ENCODE measurements around the gene DGKG.

DGKG gene

GRCh38 chr3:186362537-186362842 is 456 bp upstream of the DGKG start:
- no peaks in the 10 kb centered on the region for H3K79me2 ChIP-seq (ENCODE audit: control insufficient read depth, low read length)
- H3F3A ChIP-seq (ENCODE audit: control insufficient read depth, insufficient read depth) = no peaks in the 10 kb centered on the region
- H3K27me3 ChIP-seq (ENCODE audit: control insufficient read depth, low read length) = peaks cover 47% of the 10 kb centered on the region
- 0 out of 2 replicates have a peak, but pooled peaks cover 3% of the 10 kb centered on the region for H4K20me1 ChIP-seq (ENCODE audit: control insufficient read depth, insufficient read depth, low read depth, low read length)
- H3K4me1 ChIP-seq (ENCODE audit: control insufficient read depth, low read length) = peaks cover 5% of the 10 kb centered on the region; the same call in 1 of the 2 replicates
- no peaks in the 10 kb centered on the region for H3K9me2 ChIP-seq (replicated peaks; ENCODE audit: control insufficient read depth, low read length)
- H3K36me3 ChIP-seq (ENCODE audit: control insufficient read depth, low read length) = no peaks in the 10 kb centered on the region
- H3K9me3 ChIP-seq (ENCODE audit: control insufficient read depth, insufficient read depth, low read length) = no peaks in the 10 kb centered on the region
- H3K4me3 ChIP-seq (ENCODE audit: low read length) = no peak overlapping the region; the same call in 1 of the 2 replicates
- TF ChIP-seq CTCF (IDR thresholded peaks at IDR 0.05; ENCODE audit: low read depth, low read length, poor library complexity, severe bottlenecking) = no peak
- TF ChIP-seq EZH2phosphoT487 (IDR thresholded peaks at IDR 0.05; ENCODE audit: borderline replicate concordance, low read length) = no peak
- no peak overlapping the region for H3K27ac ChIP-seq (ENCODE audit: low read depth, low read length)
- no peak overlapping the region for H3K4me2 ChIP-seq (ENCODE audit: low read length)

- peaks cover 47% of the 10 kb centered on the region for H3K27me3 ChIP-seq (ENCODE audit: control insufficient read depth, low read length)
- H3K79me2 ChIP-seq (ENCODE audit: control insufficient read depth, low read length) = no peaks in the 10 kb centered on the region
- H4K20me1 ChIP-seq (ENCODE audit: control insufficient read depth, insufficient read depth, low read depth, low read length) = 0 out of 2 replicates have a peak, but pooled peaks cover 3% of the 10 kb centered on the region
- peak overlapping the region; percentile 21; the same call in 1 of the 2 replicates for H3K4me3 ChIP-seq (ENCODE audit: low read length)
- peaks cover 5% of the 10 kb centered on the region; the same call in 1 of the 2 replicates for H3K4me1 ChIP-seq (ENCODE audit: control insufficient read depth, low read length)
- no peaks in the 10 kb centered on the region for H3F3A ChIP-seq (ENCODE audit: control insufficient read depth, insufficient read depth)
- TF ChIP-seq EZH2phosphoT487 (IDR thresholded peaks at IDR 0.05; ENCODE audit: borderline replicate concordance, low read length) (0 out of 2 replicates have a peak, but pooled peaks have one; percentile 43), CTCF (IDR thresholded peaks at IDR 0.05; ENCODE audit: low read depth, low read length, poor library complexity, severe bottlenecking) (no peak)
- no peak overlapping the region for H3K27ac ChIP-seq (ENCODE audit: low read depth, low read length)
- H3K4me2 ChIP-seq (ENCODE audit: low read length) = peak overlapping the region; percentile 42
- no peaks in the 10 kb centered on the region for H3K9me3 ChIP-seq (ENCODE audit: control insufficient read depth, insufficient read depth, low read length)
- no peaks in the 10 kb centered on the region for H3K9me2 ChIP-seq (replicated peaks; ENCODE audit: control insufficient read depth, low read length)
- no peaks in the 10 kb centered on the region for H3K36me3 ChIP-seq (ENCODE audit: control insufficient read depth, low read length)
Measured at GRCh38 chr3:186361246-186361761, 730 bp downstream of the DGKG start.

- Histone ChIP-seq H4K20me1 (ENCODE audit: control insufficient read depth, insufficient read depth, low read depth, low read length) (0 out of 2 replicates have a peak, but pooled peaks cover 3% of the 10 kb centered on the region), H3K9me3 (ENCODE audit: control insufficient read depth, insufficient read depth, low read length) (no peaks in the 10 kb centered on the region), H3K9me2 (replicated peaks; ENCODE audit: control insufficient read depth, low read length) (no peaks in the 10 kb centered on the region), H3F3A (ENCODE audit: control insufficient read depth, insufficient read depth) (no peaks in the 10 kb centered on the region), H3K4me1 (ENCODE audit: control insufficient read depth, low read length) (peaks cover 5% of the 10 kb centered on the region; the same call in 1 of the 2 replicates), H3K79me2 (ENCODE audit: control insufficient read depth, low read length) (no peaks in the 10 kb centered on the region), H3K36me3 (ENCODE audit: control insufficient read depth, low read length) (no peaks in the 10 kb centered on the region), H3K27ac (ENCODE audit: low read depth, low read length) (no peak overlapping the region), H3K4me2 (ENCODE audit: low read length) (no peak overlapping the region), H3K4me3 (ENCODE audit: low read length) (no peak overlapping the region), H3K27me3 (ENCODE audit: control insufficient read depth, low read length) (peaks cover 47% of the 10 kb centered on the region)
- TF ChIP-seq EZH2phosphoT487 (IDR thresholded peaks at IDR 0.05; ENCODE audit: borderline replicate concordance, low read length) (no peak), CTCF (IDR thresholded peaks at IDR 0.05; ENCODE audit: low read depth, low read length, poor library complexity, severe bottlenecking) (no peak)
Measured at GRCh38 chr3:186360779-186361178, 1.3 kb downstream of the DGKG start.
